Hypothalamus (tissue), 51 donors: ENCODE results near the gene XRN2.
A peak's percentile ranks its signal among the peaks of the same experiment; 100 is the strongest.

Experiments
- DNase-seq, 51 donors: peaks; one replicate each; lab custom pipeline; 2025; lab: John Stamatoyannopoulos, UW

Gene XRN2

DNA sequence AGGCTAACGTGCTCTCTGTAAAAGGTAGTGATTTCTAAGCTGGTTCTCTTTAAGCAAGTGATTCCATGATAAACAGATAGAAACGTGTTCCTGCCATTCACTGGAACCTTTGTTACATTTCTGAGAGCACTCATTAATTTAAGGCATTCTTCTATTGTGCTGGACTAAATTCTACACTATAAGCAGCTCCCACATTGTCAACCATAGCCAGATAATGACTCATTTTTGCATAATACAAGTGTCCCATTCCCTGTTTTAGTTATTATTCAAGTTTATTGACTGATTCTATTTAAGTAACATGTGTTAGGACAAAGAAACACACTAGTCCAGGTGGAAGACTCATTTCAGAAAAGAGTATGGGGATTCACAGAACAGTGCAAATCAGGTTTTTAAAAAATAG, 13.5 kb upstream of the XRN2 start:
- DNase-seq, result no peak

DNA sequence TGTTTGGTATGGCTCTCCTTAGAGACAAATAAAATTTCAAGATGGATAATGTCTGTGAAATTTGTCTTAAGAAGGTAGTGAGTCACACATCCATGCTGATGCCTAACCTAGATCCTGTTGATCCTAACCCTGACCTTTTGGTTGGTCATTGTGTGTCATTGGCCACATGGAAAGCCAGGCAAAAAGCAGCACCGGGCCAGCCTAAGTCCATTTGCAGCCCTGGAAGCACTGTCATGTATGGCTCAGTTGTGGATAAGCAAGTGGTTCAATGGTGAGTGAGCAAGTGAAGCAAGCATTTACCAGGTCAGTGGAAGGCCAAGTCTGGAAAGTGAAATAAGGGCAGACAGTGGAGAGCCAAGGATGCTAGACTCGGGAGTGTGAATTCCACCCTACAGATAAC, 12.1 kb upstream of the XRN2 start:
- no peak for DNase-seq

DNA sequence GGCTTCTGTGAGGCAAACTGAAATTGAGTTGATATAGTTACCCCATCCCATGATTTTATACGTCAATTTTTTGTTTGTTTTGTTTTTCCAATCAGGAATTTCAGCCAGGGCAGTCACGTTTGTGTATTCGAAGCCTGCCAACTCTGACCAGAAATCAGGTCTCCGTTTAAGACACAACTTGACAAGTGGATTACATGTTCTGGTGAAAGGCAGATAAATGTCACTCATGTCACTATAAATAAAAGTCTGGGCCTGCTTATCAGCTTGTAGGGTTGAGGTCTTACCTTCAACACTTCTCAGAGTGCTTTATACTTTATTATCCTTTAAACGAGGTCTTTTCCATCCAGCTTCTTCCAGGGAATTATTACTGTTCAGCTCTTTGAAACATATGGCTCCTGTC, 8.4 kb upstream of the XRN2 start:
- DNase-seq, result no peak

DNA sequence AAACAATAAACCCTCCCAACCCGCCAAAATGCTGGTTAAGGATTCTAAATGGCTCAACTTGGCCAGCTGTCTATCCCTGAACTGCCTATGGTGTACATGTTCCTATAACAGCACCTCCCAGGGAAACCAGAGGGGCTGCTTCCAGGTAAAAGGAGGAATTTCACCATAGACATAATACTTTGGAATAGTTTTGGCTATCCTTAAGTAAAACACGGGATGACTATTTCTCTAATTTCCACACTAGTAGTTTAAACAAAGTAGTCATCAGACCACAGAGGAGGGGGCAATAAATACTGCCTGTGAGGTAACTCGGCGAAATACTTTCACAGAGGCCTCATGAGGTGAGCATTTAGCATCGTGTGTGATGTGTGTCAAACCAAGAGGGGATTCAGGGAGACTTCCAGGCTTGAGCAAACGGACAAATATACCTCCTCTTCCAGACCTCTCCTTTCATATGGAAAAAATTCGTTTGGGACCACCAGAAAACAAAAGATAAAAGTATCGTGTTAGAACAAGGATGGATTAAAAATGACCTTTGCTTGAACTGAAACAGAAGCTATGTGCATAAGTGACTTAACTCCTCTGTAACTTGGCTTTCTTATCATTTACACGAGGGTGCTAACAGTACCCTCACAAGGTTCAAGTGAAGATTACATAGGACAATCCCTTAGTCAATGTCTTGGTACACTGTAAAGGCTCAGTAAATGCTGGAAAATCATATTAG, 1.0 kb upstream of the XRN2 start:
- DNase-seq, result peak in 1 of 51 donors; percentile 22

DNA sequence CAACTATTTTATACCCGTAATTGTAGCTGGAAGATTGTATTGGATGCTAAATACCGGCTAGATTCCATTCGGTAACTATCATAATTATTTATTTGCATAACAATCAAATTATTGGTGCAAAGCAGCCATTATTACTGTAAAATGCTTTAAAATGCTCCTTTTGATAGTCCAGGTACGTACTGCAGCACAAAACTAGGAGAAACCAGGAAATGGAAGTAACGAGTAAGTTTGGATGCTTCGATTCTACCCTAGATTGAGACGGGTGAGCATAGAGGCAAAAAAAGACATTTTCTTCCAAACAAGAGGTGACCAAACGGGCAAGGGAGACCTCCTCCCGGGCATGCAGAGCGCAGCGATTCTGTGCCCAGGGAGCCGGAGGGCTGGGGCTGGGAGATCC, 469 bp upstream of the XRN2 start:
- DNase-seq, result no peak

DNA sequence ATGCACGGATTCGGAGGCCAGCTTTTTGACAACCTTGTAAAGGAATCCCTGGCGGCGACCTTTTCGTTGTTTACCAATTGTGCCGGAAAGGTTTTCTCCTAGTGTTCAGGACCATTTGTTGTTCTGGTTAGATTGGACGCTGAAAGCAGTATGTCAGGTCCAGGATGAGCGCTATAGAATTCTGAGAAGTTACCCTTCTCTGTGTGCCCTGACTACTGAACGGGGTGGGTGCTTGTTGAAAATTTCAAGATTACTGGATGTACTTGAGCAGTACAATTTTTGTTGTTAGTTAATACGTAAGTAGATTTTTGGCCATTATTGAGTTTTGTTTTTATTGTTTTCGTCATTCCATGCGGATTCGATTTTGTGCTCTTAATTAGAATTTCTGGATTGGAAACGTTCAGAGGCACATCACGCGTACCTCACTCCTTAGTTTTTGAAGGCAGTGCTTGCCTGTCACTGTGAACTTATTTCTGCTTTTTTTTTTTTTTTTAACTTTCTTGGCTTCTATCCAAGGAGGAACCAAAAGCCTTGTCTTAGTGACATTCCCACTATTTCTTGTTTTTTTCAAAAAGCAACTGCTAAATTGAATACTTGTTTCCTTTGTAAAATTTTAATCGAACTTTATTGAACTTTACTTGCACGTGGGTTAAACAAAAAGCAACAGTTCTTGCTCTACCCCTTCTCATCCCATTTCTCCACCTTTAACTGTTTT, 898 bp downstream of the XRN2 start:
- peak in 1 of 51 donors; percentile 45 for DNase-seq

DNA sequence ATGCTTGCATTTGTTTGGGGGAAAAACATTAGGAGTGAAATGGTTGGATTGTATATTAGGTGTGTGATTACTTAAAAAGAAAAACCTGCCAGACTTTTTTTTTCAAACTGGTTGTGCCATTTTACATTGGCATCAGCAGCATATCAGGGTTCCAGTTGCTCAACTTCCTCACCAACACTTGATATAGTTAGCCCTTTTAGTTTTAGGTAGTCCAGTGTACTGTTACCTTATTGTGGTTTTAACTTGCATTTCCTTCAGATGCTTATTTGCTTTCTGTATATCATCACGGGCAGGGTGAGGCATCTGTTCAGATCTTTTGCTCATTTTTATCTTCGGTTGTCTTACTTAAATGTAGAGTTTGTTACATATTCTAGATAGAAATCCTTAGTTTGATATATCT, 5.2 kb downstream of the XRN2 start:
- DNase-seq, result no peak

DNA sequence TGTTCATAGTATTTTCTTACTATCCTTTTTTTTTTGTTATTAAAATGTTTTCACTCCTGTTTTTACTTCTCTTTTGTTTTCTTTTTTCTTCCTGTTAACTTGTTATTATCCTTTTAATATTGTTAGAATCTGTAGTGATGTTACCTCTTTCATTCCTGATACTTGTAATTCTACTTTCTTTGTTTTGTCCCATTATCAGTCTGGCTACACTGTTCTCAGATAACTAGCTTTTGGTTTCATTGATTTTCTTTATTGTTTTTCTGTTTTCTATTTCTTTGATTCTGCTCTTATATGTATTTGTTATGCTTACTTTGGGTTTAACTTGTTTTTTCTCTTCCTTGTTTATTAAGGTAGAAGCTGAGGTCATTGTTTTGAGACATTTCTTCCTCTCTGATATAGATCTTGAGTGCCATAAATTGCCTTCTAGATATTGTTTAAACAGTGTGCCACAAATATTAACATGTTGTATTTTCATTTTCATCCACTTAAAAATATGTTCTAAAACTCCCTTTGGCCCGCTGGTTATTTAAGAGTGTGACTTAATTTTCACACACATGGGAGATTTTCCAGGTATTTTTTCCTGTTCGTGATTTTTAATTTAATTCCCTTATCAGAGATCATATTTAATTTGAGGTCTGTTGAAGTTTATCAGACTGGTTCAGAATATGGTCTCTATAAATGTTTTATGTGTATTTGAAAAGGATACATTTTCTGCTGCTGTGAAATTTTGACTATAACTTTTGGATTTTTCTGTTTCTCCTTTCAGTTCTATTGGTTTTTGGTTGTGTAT, 6.7 kb downstream of the XRN2 start:
- no peak for DNase-seq

DNA sequence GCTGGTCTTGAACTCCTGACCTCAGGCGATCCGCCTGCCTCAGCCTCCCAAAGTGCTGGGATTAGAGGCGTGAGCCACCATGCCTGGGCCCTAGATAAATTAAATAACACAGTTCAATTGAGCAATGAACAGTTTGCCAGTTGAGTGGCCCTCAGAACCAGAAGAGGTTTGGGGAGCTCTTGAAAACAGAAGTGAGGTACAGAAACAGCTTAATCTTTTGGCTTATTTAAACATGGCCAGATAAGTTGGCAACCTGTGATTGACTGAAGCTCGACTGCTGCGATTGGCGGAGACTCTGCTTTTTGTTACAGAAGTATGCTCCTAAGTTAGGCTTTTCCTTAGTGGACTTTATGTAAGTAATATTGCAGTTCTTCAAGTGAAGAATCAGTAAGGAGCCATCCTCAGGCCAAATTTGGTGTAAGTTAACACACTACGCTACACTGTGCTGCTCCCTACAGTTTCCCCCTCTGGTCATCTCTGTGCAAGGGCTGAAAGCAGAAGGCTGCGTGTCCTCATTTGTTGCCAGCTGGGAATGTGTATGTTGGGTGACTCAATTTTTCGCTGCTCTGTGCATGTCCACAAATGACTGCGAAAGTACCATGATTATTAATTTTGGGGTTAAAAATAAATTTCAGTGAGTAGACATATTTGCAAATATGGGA, 9.8 kb downstream of the XRN2 start:
- no peak for DNase-seq

DNA sequence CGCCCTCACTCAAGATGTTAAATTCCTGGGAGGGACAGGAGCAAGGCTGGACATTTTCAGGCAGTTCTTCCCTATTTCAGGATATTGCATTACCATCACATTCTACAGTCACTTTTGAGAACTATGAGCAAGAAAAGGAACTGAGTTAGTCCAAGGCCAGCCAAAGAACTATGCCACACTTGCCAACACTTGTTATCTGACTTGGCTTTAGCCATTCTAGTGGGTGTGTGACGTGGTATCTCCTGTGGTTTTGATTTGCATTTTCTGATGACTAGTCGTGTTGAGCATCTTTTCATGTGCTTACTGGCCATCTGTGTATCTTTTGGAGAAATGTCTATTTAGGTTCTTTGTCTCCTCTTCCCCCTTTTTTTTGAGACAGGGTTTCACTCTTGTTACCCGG, 12.0 kb downstream of the XRN2 start:
- DNase-seq, result no peak

DNA sequence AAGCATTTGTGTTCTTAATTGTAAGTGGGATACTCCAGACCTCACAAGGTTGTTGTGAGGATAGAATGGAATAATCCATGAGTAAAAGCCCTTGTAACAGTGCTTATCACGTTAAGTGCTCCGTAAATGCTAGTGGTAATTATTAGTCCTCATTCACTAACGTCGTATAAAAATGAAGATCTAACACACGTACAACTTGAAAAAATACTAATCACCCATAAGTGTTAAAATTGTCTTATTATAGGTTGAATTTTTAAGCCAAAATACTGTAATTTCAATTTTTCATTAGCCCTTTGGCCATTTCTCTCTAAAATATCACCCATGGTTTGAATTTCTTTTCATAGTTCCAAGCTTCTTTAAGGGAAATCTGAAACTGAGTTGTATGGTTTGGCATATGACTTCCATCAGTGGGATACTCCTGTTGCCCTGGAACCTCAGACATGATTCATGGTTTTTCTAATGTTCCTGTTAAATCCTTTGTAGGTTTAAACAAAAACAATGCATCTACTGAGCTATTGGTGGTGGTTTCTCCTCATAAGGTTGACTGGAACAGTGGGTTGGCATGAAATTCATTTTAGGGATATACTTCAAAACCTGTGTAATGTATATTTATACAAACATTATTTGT, 19.1 kb downstream of the XRN2 start:
- DNase-seq, result no peak

DNA sequence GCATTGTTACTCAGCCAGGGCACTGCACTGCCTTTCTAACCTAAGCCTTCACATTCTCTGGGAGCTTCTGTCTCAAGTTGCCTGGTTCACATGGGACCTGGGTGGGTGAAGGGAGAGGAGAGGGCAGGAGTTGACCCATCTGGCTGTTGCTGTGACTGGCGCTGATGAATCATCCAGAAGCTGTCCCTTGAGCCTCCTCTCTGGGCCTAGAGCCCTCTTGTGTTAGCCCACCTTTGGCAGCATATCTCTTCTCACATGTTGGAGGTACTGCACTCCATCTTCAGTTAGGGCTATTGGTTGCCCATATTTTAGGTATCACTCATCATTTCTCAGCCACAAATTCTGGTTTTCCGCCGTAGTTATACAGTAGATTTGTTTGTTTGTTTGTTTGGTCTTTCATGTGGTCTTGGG, 19.8 kb downstream of the XRN2 start:
- no peak for DNase-seq

DNA sequence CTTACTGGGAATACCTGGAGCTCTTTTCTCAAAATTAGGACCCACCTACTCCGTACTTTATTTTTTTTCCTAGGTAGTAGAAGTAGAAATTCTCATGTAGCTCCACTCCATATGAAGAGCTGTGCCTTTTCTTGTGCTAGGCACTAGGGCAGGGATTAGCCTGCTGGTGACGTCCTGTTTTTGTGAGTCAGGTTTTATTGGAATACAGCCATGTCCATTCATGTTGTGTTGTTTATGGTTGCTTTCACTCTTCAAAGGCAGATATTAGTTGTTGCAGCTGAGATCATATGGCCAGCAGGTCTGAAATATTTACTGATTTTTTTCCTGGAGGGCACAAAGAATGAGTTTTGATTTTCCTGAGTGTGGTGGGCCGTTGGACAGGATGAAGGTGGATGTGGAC, 20.5 kb downstream of the XRN2 start:
- DNase-seq, result no peak

DNA sequence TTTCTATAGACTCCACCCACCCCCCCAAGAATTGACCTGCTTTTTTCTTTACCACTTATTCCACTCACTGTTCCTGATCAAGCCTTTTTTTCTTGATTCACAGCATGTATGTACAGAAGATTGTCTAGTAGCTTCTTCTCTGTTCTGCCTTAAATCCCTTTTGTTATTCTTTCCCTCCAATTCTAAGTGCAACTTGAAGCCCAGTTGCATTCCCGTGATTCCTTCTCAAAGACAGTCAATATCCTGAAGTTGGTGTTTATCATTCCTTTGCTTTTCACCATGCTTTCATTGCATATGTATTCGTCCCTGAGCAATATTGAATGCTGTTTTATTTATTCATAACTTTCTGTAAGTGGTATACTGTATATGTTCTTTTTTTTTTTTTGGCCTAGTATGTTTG, 21.0 kb downstream of the XRN2 start:
- no peak for DNase-seq

DNA sequence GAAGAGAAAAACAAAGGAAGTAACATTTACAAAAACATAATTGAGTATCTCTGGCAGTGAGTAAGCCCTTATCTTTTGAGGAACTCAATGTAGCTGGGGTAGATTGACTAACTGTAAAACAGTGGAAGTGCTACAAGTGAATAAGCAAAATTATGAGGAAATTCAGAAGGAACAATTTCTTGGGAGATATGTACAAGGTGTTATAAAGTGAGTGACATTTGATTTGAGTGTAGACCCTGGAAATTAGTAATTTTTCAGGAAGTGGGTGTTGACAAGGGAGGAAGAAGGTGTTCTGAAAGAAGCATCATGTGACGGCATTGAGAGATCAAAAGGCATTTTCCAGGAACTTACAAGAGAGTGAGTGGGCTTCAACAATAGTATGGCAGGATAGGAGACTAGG, 22.2 kb downstream of the XRN2 start:
- DNase-seq, result no peak

DNA sequence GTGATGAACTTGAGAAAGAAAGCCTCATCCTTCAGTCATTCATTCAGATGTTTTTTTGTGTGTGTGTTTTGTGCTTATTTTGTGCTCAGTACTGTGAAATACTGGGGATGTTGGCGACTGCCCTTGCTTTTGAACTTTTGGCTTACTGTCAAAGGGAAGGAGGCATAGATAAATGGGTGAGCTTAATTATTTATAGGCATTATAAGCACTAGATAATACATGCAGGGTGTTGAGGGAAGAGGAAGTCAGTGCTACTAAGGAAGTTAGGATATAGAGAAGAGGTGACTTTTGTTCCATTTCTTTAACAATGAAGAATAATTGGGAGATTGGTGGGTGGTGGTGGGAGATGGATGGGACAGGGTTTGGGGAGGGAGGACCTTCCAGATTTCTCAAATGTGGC, 23.6 kb downstream of the XRN2 start:
- no peak for DNase-seq

DNA sequence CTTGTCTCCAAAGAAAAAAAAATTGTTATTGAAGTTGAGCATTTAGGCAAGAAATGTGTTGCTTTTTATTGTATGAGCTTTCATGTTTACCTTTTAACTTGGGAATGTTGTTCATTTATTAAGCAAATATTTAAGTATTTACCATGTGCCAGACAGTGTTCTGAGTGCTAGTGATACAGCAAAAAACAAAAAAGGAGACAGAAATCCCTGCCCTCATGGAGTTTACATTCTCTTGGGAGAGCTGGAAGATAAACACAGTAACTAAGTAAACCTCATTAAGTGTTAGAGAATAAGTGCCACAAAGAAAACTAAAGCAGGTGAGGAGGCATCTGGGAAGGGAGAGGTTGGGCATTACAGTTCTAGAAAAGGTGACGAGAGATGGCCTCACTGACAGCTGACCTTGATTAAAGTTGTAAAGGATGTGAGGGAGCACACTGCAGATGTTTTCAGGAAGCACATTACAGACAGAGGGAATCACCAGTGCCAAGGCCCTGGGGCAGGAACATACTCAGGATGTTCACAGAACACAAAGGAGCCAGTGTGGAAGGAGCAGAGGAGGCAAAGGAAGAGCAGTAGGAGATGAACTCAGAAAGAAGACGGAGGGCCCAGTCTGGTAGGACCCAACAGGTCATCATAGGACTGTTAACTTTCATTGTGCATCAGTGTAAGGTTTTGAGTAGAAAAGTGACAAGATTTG, 33.5 kb downstream of the XRN2 start:
- no peak for DNase-seq

DNA sequence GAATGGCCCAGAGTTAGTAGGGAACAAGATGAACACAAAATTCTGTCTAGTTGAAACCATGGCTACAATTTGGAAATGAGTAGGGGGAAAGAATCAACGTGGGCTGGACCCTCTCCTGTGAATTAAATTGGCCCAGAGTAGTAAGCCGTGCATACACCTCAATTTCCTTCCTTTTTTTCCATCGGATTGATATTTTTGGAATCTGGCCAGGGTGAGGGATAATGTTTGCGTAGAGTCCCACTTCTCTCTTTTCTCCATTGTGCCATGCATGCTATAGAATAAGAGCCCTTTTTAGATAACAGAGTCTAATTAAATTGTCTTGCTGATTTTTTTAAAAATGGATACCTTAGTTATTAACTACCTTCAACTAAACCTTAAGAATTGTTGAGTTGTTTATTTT, 35.2 kb downstream of the XRN2 start:
- DNase-seq, result no peak

DNA sequence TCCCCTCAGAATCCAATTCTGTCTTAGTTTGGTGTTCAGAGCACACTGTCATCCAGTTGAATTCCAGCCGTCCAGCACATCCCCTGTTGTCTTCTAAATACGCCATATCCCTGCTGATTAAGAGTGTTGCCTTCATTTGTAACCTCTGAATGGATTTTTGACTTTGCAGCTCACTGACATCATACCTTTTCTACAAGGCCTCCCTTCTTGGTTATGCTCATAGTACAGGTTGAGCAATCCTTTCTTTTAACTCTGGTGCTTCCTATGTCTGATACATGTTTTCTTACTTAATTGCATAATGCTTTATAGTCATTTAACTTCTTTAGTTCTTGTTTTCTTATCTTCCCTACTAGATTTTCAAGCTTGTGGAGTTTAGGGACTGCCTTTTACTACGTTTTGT, 36.4 kb downstream of the XRN2 start:
- no peak for DNase-seq
